Neural progenitor cell (in vitro differentiated cells): ENCODE results near the gene COX4I2. TPM values are rescaled to one million over a fixed set of nuclear protein-coding genes. Genes with fewer than 3 reads are reported as not detected.

Source experiments
- DNase-seq: peaks from one replicate; pipeline ENCODE4 v3.0.0-alpha.2; 2016; ENCODE audit warnings: low spot score
- H2AFZ ChIP-seq: fragments of 200-600 bp; sonication (generic); replicated peaks from 2 replicates; pipeline ENCODE4 v1.6.1; 2016; ENCODE audit warnings: antibody characterized with exemption
- H3F3A ChIP-seq: fragments of 200-600 bp; sonication (generic); 2 replicates; pipeline ENCODE4 v1.6.1; 2016; ENCODE audit warnings: antibody characterized with exemption, low read depth
- H3K27ac ChIP-seq: fragments of 200-600 bp; sonication (generic); 2 replicates; pipeline ENCODE4 v1.5.1; 2016; ENCODE audit warnings: mild to moderate bottlenecking
- H3K27me3 ChIP-seq: fragments of 200-600 bp; sonication (generic); 2 replicates; pipeline ENCODE4 v1.6.1; 2016; ENCODE audit warnings: mild to moderate bottlenecking, moderate library complexity
- H3K36me3 ChIP-seq: fragments of 200-600 bp; sonication (generic); 2 replicates; pipeline ENCODE4 v1.5.1; 2016
- H3K4me1 ChIP-seq: fragments of 200-600 bp; sonication (generic); 2 replicates; pipeline ENCODE4 v1.6.1; 2016; ENCODE audit warnings: mixed run types
- H3K4me2 ChIP-seq: fragments of 200-600 bp; sonication (generic); 2 replicates; pipeline ENCODE4 v1.6.1; 2016
- H3K4me3 ChIP-seq: fragments of 200-600 bp; sonication (generic); 2 replicates; pipeline ENCODE4 v1.5.1; 2016
- H3K79me2 ChIP-seq: fragments of 200-600 bp; sonication (generic); 2 replicates; pipeline ENCODE4 v1.6.1; 2016; ENCODE audit warnings: low read depth
- H3K9ac ChIP-seq: fragments of 200-600 bp; sonication (generic); 2 replicates; pipeline ENCODE4 v1.6.1; 2016
- H3K9me3 ChIP-seq: fragments of 200-600 bp; sonication (generic); 2 replicates; pipeline ENCODE4 v1.5.1; 2016; ENCODE audit warnings: low read depth
- H4K20me1 ChIP-seq: fragments of 200-600 bp; sonication (generic); 2 replicates; pipeline ENCODE4 v1.6.1; 2016; ENCODE audit warnings: low read depth
- H3K27ac Mint-ChIP-seq: 3 replicates; pipeline ENCODE4 v1.8.0; 2021; ENCODE audit warnings: mixed read lengths
- H3K27me3 Mint-ChIP-seq: 2 replicates; pipeline ENCODE4 v1.8.0; 2022; ENCODE audit warnings: low read depth, mild to moderate bottlenecking, inconsistent platforms, moderate library complexity, mixed read lengths; ENCODE audit not compliant: insufficient read depth
- H3K36me3 Mint-ChIP-seq: 3 replicates; pipeline ENCODE4 v1.8.0; 2021; ENCODE audit warnings: mixed read lengths
- H3K4me1 Mint-ChIP-seq: 3 replicates; pipeline ENCODE4 v1.8.0; 2021; ENCODE audit warnings: mixed read lengths
- H3K4me3 Mint-ChIP-seq: 3 replicates; pipeline ENCODE4 v1.8.0; 2021; ENCODE audit warnings: mild to moderate bottlenecking, moderate library complexity, mixed read lengths
- H3K9me3 Mint-ChIP-seq: 3 replicates; pipeline ENCODE4 v1.8.0; 2020; ENCODE audit warnings: mixed read lengths
- EZH2 ChIP-seq: fragments of 200-600 bp; sonication (generic); IDR thresholded peaks from 2 replicates; pipeline ENCODE4 v1.6.1; 2017; ENCODE audit warnings: antibody characterized with exemption, mild to moderate bottlenecking, moderate library complexity
- EZH2phosphoT487 ChIP-seq: fragments of 200-600 bp; sonication (generic); IDR thresholded peaks from 2 replicates; pipeline ENCODE4 v1.6.1; 2017; ENCODE audit warnings: antibody characterized with exemption
- total RNA-seq: library from RNA; depleted of rRNA; stranded (reverse); fragments of >200 nt; gene quantifications from 2 replicates; pipeline ENCODE4 v1.2.3, GENCODE V29; 2015; ENCODE audit warnings: low replicate concordance
- TF ChIP-seq, protein P1 (sequence below): fragments of 200-600 bp; sonication (generic); IDR thresholded peaks from 2 replicates; pipeline ENCODE4 v1.5.1; 2017; ENCODE audit warnings: antibody characterized with exemption, mild to moderate bottlenecking

Gene COX4I2
- total RNA-seq, 1 donor from 2014 or later = not detected

DNA sequence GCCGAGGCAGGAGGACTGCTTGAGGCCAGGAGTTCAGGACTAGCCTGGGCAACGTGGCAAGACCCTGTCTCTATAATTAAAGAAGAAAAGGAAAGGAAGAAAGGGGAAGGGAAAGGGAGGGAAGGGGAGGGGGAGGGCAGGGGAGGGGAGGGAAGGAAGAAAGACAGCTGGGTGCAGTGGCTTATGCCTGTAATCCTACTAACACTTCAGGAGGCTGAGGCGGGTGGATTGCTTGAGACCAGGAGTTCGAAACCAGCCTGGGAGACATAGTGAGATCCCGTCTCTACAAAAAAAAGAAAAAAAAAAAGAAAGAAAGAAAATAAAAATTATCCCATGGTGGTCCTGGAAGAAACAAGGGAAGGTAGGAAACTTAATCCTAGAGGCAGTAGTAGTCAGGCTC, 51.4 kb downstream of the COX4I2 start:
- no peaks in the 10 kb centered on the region for H3K27me3 Mint-ChIP-seq
- Histone ChIP-seq H3K4me3 (no peak overlapping the region), H4K20me1 (peaks cover 23% of the 10 kb centered on the region), H3K79me2 (peaks cover 56% of the 10 kb centered on the region), H3K36me3 (no peaks in the 10 kb centered on the region), H3K27me3 (no peaks in the 10 kb centered on the region), H3K4me1 (peaks cover 14% of the 10 kb centered on the region), H3K9ac (no peak overlapping the region), H3K27ac (peak overlapping the region; percentile 55), H2AFZ (no peak overlapping the region), H3K9me3 (no peaks in the 10 kb centered on the region), H3K4me2 (no peak overlapping the region), H3F3A (peaks cover 40% of the 10 kb centered on the region)
- TF ChIP-seq EZH2 (no peak), EZH2phosphoT487 (no peak)
- TF ChIP-seq, protein P1, sequence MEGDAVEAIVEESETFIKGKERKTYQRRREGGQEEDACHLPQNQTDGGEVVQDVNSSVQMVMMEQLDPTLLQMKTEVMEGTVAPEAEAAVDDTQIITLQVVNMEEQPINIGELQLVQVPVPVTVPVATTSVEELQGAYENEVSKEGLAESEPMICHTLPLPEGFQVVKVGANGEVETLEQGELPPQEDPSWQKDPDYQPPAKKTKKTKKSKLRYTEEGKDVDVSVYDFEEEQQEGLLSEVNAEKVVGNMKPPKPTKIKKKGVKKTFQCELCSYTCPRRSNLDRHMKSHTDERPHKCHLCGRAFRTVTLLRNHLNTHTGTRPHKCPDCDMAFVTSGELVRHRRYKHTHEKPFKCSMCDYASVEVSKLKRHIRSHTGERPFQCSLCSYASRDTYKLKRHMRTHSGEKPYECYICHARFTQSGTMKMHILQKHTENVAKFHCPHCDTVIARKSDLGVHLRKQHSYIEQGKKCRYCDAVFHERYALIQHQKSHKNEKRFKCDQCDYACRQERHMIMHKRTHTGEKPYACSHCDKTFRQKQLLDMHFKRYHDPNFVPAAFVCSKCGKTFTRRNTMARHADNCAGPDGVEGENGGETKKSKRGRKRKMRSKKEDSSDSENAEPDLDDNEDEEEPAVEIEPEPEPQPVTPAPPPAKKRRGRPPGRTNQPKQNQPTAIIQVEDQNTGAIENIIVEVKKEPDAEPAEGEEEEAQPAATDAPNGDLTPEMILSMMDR = no peak
- H3K4me1 Mint-ChIP-seq = peaks cover 20% of the 10 kb centered on the region
- peaks cover 24% of the 10 kb centered on the region for H3K36me3 Mint-ChIP-seq
- DNase-seq = no peak
- H3K9me3 Mint-ChIP-seq = no peaks in the 10 kb centered on the region
- no peak overlapping the region for H3K27ac Mint-ChIP-seq
- no peak overlapping the region for H3K4me3 Mint-ChIP-seq

DNA sequence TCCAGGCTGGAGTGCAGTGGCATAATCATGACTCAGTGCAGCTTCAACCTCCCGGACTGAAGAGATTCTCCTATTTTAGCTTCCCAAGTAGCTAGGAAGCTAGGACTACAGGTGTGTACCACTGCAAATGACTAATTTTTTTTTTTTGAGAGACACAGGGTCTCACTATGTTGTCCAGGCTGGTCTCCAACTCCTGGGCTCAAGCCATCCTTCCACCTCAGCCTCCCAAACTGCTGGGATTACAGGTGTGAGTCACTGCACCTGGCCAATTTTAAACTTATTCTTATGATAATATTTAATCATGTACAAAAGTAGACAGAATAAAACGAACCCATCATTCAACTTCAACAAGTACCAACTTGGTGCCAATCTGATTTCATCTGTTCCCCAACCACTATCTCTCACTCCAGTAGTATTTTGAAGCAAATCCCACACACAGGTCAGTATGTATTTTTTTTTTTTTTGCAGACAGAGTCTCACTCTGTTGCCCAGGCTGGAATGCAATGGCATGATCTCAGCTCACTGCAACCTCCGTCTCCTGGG, 52.5 kb downstream of the COX4I2 start:
- no peak for DNase-seq
- no peak overlapping the region for H3K4me2 ChIP-seq
- Mint-ChIP-seq H3K36me3 (peaks cover 23% of the 10 kb centered on the region), H3K27ac (no peak overlapping the region), H3K9me3 (no peaks in the 10 kb centered on the region), H3K4me1 (peaks cover 25% of the 10 kb centered on the region), H3K4me3 (no peak overlapping the region), H3K27me3 (no peaks in the 10 kb centered on the region)
- H3K27ac ChIP-seq = no peak overlapping the region
- no peaks in the 10 kb centered on the region for H3K27me3 ChIP-seq
- no peak overlapping the region for H2AFZ ChIP-seq
- H3F3A ChIP-seq = peaks cover 45% of the 10 kb centered on the region
- H3K36me3 ChIP-seq = no peaks in the 10 kb centered on the region
- H4K20me1 ChIP-seq = peaks cover 34% of the 10 kb centered on the region
- H3K4me1 ChIP-seq = peaks cover 23% of the 10 kb centered on the region
- H3K9ac ChIP-seq = no peak overlapping the region
- peaks cover 58% of the 10 kb centered on the region for H3K79me2 ChIP-seq
- no peak for TF ChIP-seq EZH2
- TF ChIP-seq, protein P1 = no peak
- TF ChIP-seq EZH2phosphoT487 = no peak
- no peaks in the 10 kb centered on the region for H3K9me3 ChIP-seq
- H3K4me3 ChIP-seq = no peak overlapping the region

DNA sequence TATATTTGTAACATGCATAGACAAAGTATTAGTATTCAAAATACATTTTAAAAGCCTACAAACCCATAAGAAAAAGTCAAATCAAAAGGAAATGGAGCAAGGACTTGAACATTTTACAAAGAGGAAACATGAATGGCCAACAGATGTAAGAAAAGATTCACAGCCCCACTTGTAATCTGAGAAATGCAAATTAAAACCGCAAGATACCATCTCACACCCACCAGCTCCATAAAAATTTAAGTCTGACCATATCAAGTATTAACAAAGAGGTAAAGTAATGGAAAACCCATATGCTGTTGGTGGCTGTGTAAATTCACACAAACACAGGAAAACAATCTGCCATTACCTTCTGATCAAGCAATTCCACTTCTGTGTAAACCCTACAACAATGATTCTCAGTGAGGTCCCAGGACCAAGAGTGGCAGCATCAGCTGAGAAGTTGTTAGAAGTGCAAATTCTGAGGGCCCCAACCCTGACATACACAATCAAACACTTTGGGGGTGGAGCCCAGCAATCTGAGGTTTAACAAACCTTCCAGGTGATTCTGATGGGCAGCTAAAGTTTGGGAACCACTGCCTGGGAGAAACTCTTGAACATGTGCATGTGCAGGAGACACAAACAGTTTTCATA, 54.0 kb downstream of the COX4I2 start:
- peaks cover 17% of the 10 kb centered on the region for H3K4me1 ChIP-seq
- no peaks in the 10 kb centered on the region for H3K36me3 ChIP-seq
- peaks cover 18% of the 10 kb centered on the region for H3K36me3 Mint-ChIP-seq
- TF ChIP-seq EZH2 = no peak
- TF ChIP-seq, protein P1 = no peak
- peaks cover 18% of the 10 kb centered on the region for H3K4me1 Mint-ChIP-seq
- H3K27ac ChIP-seq = peak overlapping the region; percentile 62
- no peak overlapping the region for H3K4me3 Mint-ChIP-seq
- H3K4me2 ChIP-seq = no peak overlapping the region
- H3K9me3 ChIP-seq = no peaks in the 10 kb centered on the region
- H3K9me3 Mint-ChIP-seq = no peaks in the 10 kb centered on the region
- H3K9ac ChIP-seq = no peak overlapping the region
- no peak overlapping the region for H3K27ac Mint-ChIP-seq
- H3K4me3 ChIP-seq = no peak overlapping the region
- H2AFZ ChIP-seq = no peak overlapping the region
- peaks cover 31% of the 10 kb centered on the region for H4K20me1 ChIP-seq
- H3K27me3 ChIP-seq = no peaks in the 10 kb centered on the region
- no peak for DNase-seq
- peaks cover 48% of the 10 kb centered on the region for H3F3A ChIP-seq
- H3K79me2 ChIP-seq = peaks cover 70% of the 10 kb centered on the region
- no peaks in the 10 kb centered on the region for H3K27me3 Mint-ChIP-seq
